ENCODE data around the gene DCBLD1. TPM values are rescaled to one million over a fixed set of nuclear protein-coding genes. Genes with fewer than 3 reads are reported as not detected.

The DCBLD1 gene
- total RNA-seq (2011; cell fraction: chromatin; rRNA removed; ENCODE audit: low replicate concordance): 8.3 and 15.3 TPM in 2 replicates
- 8.5 and 12.8 TPM in 2 replicates for total RNA-seq (2011; cell fraction: nucleolus; rRNA removed)
- 10.8 and 17.3 TPM in 2 replicates for total RNA-seq (2011; cell fraction: nucleoplasm; rRNA removed)
- total RNA-seq (2014; rRNA removed) (6.9 and 9.8 TPM in 2 replicates), total RNA-seq (2014; rRNA removed; fragmentation: Illumina TruSeq; extraction: Trizol) (6.8 and 7.3 TPM in 2 replicates), total RNA-seq (2015; rRNA removed; fragmentation: Illumina TruSeq; extraction: Trizol) (6.4 and 7.4 TPM in 2 replicates), total RNA-seq (2021) (6.1 and 6.7 TPM in 2 replicates), polyA plus RNA-seq (2011; rRNA removed) (7.2 and 7.6 TPM in 2 replicates), polyA plus RNA-seq (2014; fragmentation: Illumina TruSeq; extraction: Trizol) (5.5 and 6.0 TPM in 2 replicates), polyA plus RNA-seq (2014; fragmentation: Nextera tagmentation; extraction: Ambion mirVana) (under 1 TPM; 0.80 to 0.87 TPM), polyA plus RNA-seq (2014; rRNA removed) (8.5 and 10.1 TPM in 2 replicates), polyA minus RNA-seq (2011; rRNA and poly(A)+ RNA removed) (13.0 and 13.2 TPM in 2 replicates), Bru-seq, nascent RNA (percentile 67 among the genes with signal in this experiment), BruChase-seq, experiment 1, labeled RNA remaining after a 2-hour chase (percentile 68 among the genes with signal in this experiment), BruChase-seq, experiment 2, labeled RNA remaining after a 6-hour chase (percentile 69 among the genes with signal in this experiment)
- polyA plus RNA-seq (2011; cell fraction: cytosol; rRNA removed): 4.2 and 4.4 TPM in 2 replicates
- polyA plus RNA-seq (2011; cell fraction: nucleus; rRNA removed): 8.4 and 11.4 TPM in 2 replicates
- 4.4 and 5.2 TPM in 2 replicates for polyA plus RNA-seq (2012)
- polyA minus RNA-seq (2011; cell fraction: cytosol; rRNA and poly(A)+ RNA removed): 5.1 and 5.2 TPM in 2 replicates
- polyA minus RNA-seq (2011; cell fraction: nucleus; rRNA and poly(A)+ RNA removed): 7.8 and 12.2 TPM in 2 replicates
- long read RNA-seq, experiment 1, transcript DCBLD1-202 (15 exons, 3,626 nt): major isoform, 13 of 50 reads
- long read RNA-seq, experiment 1, partial matches to known transcripts: 16 of 50 reads
- long read RNA-seq, experiment 1, other reads (novel, unspliced or antisense): 19 of 50 reads
- long read RNA-seq, experiment 2, partial matches to known transcripts: 0 of 3 reads
- long read RNA-seq, experiment 2, other reads (novel, unspliced or antisense): 1 of 3 reads
- long read RNA-seq, experiment 3, partial matches to known transcripts: 5 of 6 reads
- long read RNA-seq, experiment 3, other reads (novel, unspliced or antisense): 1 of 6 reads

DNA sequence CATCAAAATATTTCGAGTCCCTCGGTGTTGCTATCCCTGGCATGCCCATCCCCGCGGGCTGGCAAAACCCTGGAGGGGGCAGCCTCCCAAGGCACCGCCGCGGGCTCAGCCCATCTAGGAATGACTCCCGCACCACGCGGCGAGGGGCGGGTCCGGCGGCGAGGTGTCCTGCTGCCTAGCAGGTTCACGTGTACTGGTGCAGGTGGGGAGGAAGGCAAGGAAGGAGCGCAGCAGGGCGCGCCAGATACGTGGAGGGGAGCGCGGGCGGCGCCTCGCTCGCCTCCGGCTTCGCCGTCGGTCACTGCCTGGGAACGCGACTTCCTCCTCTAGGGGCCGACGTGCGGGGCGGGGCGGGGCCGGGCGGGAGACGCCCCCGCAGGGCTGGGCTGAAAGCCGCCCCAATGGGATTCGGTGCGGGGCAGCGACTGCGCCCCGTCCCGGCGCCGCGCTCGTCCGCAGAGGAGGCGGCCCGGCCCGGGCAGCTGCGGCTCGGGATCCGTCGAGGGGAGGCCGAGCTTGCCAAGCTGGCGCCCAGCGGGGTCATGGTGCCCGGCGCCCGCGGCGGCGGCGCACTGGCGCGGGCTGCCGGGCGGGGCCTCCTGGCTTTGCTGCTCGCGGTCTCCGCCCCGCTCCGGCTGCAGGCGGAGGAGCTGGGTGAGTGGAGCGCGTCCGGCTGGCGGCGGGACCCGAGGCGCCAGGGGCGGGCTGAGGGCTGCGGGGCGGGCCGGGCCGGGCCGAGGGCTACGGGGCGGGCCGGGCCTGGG, at the start of gene DCBLD1:
Gene DCBLD1, plus strand, starts transcription at position 435 of the 764 bp plus-strand sequence. Its CDS starts 108 bp downstream, at position 543.
- 1% methylated on average over 44 of the region's 96 CpGs for WGBS (ENCODE audit: insufficient coverage, low coverage, missing lambda C conversion rate)
- Histone ChIP-seq H3K27ac (ENCODE audit: extremely low read depth, low read depth, low read length) (peak within 1 kb of the TSS; percentile 80), H3K4me3 (peak within 1 kb of the TSS; percentile 76), H3K4me1 (replicated peaks in 1 of 2; ENCODE audit: control insufficient read depth in 2 of 2, insufficient read depth in 2 of 2, low read length in 2 of 2) (peaks cover 8 to 21% of the 10 kb centered on the region in 2 experiments; a peak in 4 of 5 replicates), H3K9ac (ENCODE audit: insufficient read depth in 1 of 2, low read depth in 2 of 2, low read length in 2 of 2) (peak within 1 kb of the TSS; percentile 84 to 97), H3K9me1 (ENCODE audit: control insufficient read depth, insufficient read depth, low read length) (no peaks in the 10 kb centered on the region), H4K20me1 (replicated peaks; ENCODE audit: control insufficient read depth, insufficient read depth, low read length) (no peaks in the 10 kb centered on the region), H2AFZ (ENCODE audit: low read depth, low read length) (peak within 1 kb of the TSS; percentile 86), H3K4me2 (ENCODE audit: insufficient read depth, low read length) (peak within 1 kb of the TSS; percentile 80), H3K79me2 (ENCODE audit: control insufficient read depth, insufficient read depth, low read length) (peaks cover 17% of the 10 kb centered on the region; the same call in 2 of the 3 replicates), H3K9me3 (replicated peaks; ENCODE audit: control insufficient read depth, insufficient read depth, low read depth, low read length) (no peaks in the 10 kb centered on the region), H3K36me3 (ENCODE audit: control insufficient read depth, insufficient read depth, low read length) (no peaks in the 10 kb centered on the region), H3K27me3 (ENCODE audit: control insufficient read depth in 2 of 2, insufficient read depth in 2 of 2, low read length in 2 of 2) (peaks cover 0 to 7% of the 10 kb centered on the region in 2 experiments; a peak in 2 of 5 replicates)
- ChIA-PET POLR2A (interaction anchor here (0.6 to 1.8 kb wide), 10 partner anchors 9 to 124 kb away, joined by 3 to 7 read pairs (median 4); partner anchors contain the start of gene GOPC), CTCF (ENCODE audit: low intra/inter-chr PET ratio) (no interaction called here)
- intact Hi-C loops (cut with micrococcal nuclease) (loop anchor here (1.0 to 5.0 kb wide), 4 partner anchors 35 to 120 kb away; partner anchors contain the start of gene GOPC), in situ Hi-C loops (cut with MboI) (loop anchor here (5.0 to 10.0 kb wide), 2 partner anchors 70 to 122 kb away; partner anchors contain the start of gene GOPC)
- ATAC-seq (peak; percentile 88), FAIRE-seq (no peak), DNase-seq (ENCODE audit: extremely low read depth in 1 of 4, low spot score in 3 of 4) (peak; percentile 88 to 92 (median 90))
- no TSS peak for BruUV-seq (replicated peaks)
- TF ChIP-seq REST (IDR thresholded peaks at IDR 0.05; ENCODE audit: borderline replicate concordance): peak; percentile 63
- TF ChIP-seq REST (CRISPR knock-in tag; IDR thresholded peaks at IDR 0.05; ENCODE audit: low read depth): no peak
- TF ChIP-seq RUNX1 (IDR thresholded peaks at IDR 0.05; ENCODE audit: low read depth): no peak
- TF ChIP-seq LARP7 (IDR thresholded peaks at IDR 0.05): no peak
- no peak for TF ChIP-seq PTBP1 (IDR thresholded peaks at IDR 0.05; ENCODE audit: low read depth, low read length)
- no peak for TF ChIP-seq HNRNPK (IDR thresholded peaks at IDR 0.05; ENCODE audit: low read depth, low read length, poor library complexity, severe bottlenecking)
- TF ChIP-seq TAF1 (IDR thresholded peaks at IDR 0.05; ENCODE audit: control insufficient read depth, extremely low read depth, insufficient read depth, low read length, severe bottlenecking): peak; percentile 51
